Bronchial epithelial cell (primary cell): Measurements from ENCODE around the gene MEF2D. TPM values are rescaled to one million over a fixed set of nuclear protein-coding genes. Genes with fewer than 3 reads are reported as not detected.

Experiments
- DNase-seq: peaks from one replicate; pipeline ENCODE4 v3.0.0-alpha.2; 2010; ENCODE audit warnings: low read depth
- FAIRE-seq: peaks from 2 replicates; lab custom pipeline; 2011; peaks lifted over from hg19 to GRCh38; lab: Jason Lieb, UNC
- H3K27me3 ChIP-seq: 2 replicates; pipeline ENCODE4 v1.5.1; 2011; ENCODE audit warnings: low read length; ENCODE audit not compliant: control insufficient read depth, insufficient read depth
- H3K36me3 ChIP-seq: 2 replicates; pipeline ENCODE4 v1.5.1; 2011; ENCODE audit warnings: low read length; ENCODE audit not compliant: control insufficient read depth, insufficient read depth
- H3K4me3 ChIP-seq: 2 replicates; pipeline ENCODE4 v1.5.1; 2011; ENCODE audit warnings: mild to moderate bottlenecking, low read depth, low read length, control low read depth
- CTCF ChIP-seq: IDR thresholded peaks from 2 replicates; pipeline ENCODE4 v1.5.1; 2011; ENCODE audit warnings: mild to moderate bottlenecking, moderate library complexity, low read length, control low read depth, inconsistent platforms; ENCODE audit not compliant: insufficient read depth, severe bottlenecking
- total RNA-seq: library from RNA; depleted of rRNA; stranded (reverse); fragments of >200 nt; gene quantifications from 2 replicates; pipeline ENCODE4 v1.2.1, GENCODE V29; 2014

The MEF2D gene
- total RNA-seq, 1 donor from 2014 or later: 1.3 TPM

DNA sequence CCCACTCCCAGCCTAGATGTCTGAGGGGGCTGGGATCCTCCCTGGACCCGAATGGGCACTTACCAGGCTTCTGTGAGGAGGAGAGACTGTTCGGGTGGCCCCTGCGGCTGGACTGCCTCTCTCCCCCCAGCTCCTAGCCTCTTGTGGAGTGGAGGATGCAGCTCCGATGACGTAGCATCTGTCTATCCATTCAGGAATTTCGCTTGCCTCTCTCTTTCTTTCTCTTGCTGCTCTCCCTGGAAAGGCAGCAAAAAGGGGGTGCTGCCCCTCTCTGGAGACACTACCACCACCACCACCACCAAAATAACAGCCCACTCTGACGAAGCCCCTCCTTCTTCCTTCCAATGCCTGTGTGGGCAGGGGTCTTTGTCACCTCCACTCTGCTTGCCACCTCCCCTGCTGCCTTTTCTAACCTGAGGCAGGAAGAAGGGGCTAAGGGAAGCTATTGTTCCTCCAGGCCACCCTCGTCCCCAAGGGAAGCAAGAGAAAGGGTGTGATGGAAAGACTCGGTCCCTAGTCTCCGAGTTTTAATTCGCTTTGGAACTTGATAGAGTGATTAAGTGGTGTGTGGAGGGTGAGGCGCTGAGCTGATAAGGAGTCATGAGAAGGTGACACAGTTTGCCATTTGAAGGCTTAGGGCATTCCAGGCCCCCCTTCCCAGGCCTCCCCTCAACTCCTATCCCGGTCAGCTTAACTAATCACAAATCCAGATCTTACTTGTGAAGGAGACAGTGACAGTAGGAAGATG, 71.1 kb downstream of the MEF2D start:
- H3K36me3 ChIP-seq: no peaks in the 10 kb centered on the region
- TF ChIP-seq CTCF: no peak
- DNase-seq (no peak), FAIRE-seq (no peak)
- H3K4me3 ChIP-seq: no peak overlapping the region
- H3K27me3 ChIP-seq: peaks cover 75% of the 10 kb centered on the region

DNA sequence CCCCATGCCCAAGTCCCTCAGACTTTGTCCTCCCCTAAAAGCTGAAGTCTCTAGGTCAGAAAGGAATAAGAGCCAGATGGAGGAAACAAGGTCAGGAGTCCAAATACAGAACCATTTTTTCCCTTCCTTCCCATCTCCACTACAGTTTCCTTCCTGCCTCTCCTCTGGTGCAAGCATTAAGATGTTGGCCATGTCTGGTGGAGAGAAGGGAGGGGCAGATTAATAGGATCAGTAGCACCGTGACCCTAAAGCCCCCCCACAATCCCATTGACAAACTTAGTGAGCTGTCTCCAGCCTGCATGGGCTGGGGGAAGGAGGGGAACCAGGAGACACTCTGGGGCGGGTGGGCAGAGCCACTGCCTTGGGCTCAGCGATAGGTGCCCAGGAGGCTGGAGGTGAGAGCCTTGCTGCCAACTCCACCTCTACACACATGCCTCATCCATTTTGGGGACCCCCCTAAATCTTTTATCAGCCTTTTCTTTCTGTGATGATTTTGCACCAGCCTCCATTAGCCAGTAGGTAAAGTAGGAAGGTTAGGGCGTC, 71.8 kb downstream of the MEF2D start:
- TF ChIP-seq CTCF: no peak
- Histone ChIP-seq H3K4me3 (no peak overlapping the region), H3K27me3 (peaks cover 76% of the 10 kb centered on the region), H3K36me3 (no peaks in the 10 kb centered on the region)
- FAIRE-seq: no peak
- no peak for DNase-seq

DNA sequence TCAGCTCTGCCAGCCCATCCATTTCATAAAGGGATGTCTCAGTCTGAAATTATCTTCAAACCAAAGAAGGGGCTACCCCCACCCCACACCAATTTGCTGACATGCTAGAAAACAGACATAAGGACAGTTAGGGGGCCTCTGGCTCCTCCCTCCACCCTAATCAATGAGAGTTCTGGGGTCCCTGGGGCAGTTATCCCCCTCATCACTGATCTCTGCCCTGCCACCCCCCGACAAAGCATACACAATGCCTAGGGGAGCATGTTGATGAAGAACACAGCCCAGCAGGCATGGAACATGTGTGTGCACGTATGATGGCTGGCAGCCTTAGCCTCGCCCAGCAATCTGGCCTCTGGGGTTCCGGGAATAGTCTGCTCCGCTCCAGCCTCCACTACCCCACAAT, 72.6 kb downstream of the MEF2D start:
- no peak for DNase-seq
- no peak for TF ChIP-seq CTCF
- H3K27me3 ChIP-seq: peaks cover 73% of the 10 kb centered on the region
- no peak overlapping the region for H3K4me3 ChIP-seq
- no peaks in the 10 kb centered on the region for H3K36me3 ChIP-seq
- FAIRE-seq: no peak

DNA sequence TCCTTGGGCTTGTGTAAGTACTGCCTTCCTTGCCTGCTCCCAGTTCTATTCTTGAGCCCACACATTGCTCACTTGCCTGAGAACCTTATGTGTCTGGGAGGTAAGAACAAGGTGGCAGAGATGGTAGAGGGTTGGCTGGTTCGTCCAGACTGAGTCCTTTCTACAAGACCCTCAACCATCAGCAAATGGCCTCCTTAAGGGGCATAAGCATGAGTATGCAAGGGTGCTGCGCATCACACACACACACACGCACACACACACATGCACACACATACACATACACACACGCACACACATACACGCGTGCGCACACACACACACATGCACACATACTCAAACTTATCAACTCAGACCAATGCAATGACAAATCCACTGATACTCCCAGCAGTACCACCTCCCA, 74.6 kb downstream of the MEF2D start:
- Histone ChIP-seq H3K36me3 (no peaks in the 10 kb centered on the region), H3K27me3 (peaks cover 73% of the 10 kb centered on the region), H3K4me3 (no peak overlapping the region)
- FAIRE-seq (no peak), DNase-seq (no peak)
- TF ChIP-seq CTCF: no peak

GRCh38 chr1:156424806-156425432, 75.7 kb downstream of the MEF2D start:
- FAIRE-seq: no peak
- no peak overlapping the region for H3K4me3 ChIP-seq
- H3K36me3 ChIP-seq: no peaks in the 10 kb centered on the region
- no peak for DNase-seq
- no peak for TF ChIP-seq CTCF
- peaks cover 73% of the 10 kb centered on the region for H3K27me3 ChIP-seq
